ENCODE results near the gene CKM.

DNA sequence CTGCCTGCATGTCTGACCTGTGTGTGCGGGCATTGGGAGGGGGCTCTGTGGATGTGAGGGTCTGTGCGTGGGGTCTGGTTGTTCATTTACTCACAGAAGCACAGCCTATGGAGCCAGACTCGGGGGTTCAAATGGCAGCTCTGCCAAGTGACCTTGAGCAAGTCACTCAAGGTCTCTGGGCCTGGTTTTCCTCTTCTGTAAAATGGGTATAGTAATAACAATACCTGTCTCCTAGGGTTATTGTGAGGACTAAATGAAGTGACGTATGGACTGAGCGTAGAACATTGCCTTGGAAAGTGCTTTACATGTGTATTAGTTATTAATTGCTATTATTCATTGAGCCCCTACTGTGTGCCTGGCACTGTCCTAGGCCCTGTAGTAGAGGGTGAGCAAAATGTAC, 24.4 kb downstream of the CKM start:
- TF ChIP-seq, protein P1, sequence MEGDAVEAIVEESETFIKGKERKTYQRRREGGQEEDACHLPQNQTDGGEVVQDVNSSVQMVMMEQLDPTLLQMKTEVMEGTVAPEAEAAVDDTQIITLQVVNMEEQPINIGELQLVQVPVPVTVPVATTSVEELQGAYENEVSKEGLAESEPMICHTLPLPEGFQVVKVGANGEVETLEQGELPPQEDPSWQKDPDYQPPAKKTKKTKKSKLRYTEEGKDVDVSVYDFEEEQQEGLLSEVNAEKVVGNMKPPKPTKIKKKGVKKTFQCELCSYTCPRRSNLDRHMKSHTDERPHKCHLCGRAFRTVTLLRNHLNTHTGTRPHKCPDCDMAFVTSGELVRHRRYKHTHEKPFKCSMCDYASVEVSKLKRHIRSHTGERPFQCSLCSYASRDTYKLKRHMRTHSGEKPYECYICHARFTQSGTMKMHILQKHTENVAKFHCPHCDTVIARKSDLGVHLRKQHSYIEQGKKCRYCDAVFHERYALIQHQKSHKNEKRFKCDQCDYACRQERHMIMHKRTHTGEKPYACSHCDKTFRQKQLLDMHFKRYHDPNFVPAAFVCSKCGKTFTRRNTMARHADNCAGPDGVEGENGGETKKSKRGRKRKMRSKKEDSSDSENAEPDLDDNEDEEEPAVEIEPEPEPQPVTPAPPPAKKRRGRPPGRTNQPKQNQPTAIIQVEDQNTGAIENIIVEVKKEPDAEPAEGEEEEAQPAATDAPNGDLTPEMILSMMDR (conservative IDR thresholded peaks at IDR 0.05 in 1 of 2, IDR thresholded peaks at IDR 0.05 in 1 of 2; ENCODE audit: low read depth in 1 of 2, low read length in 2 of 2) = no peak
- no peak for TF ChIP-seq EZH2 (IDR thresholded peaks at IDR 0.05; ENCODE audit: low read length, missing control alignments)

Measured in fibroblast of lung (primary cell).